Skin of body (tissue), 2 donors: ENCODE measurements around the gene STAB1. TPM values are rescaled to one million over a fixed set of nuclear protein-coding genes. Genes with fewer than 3 reads are reported as not detected.

Experiments
- DNase-seq: peaks from one replicate; lab custom pipeline; 2025; lab: John Stamatoyannopoulos, UW
- total RNA-seq: library from RNA; depleted of rRNA; stranded (reverse); fragments of >200 nt; gene quantifications from one replicate; pipeline ENCODE4 v1.2.3, GENCODE V29; 2014

The STAB1 gene
- total RNA-seq, 1 donor from 2014 or later, result 42.4 TPM

GRCh38 chr3:52532838-52533622, 37.9 kb downstream of the STAB1 start:
- DNase-seq, result no peak

GRCh38 chr3:52533623-52534280, 38.6 kb downstream of the STAB1 start, which contains the start of gene NT5DC2:
Gene NT5DC2 (minus strand): TSS chr3:52533857. CDS start chr3:52533737, 120 bp downstream.
- DNase-seq, result peak; percentile 51

- DNase-seq, result no peak
Measured at GRCh38 chr3:52534281-52535183, 39.4 kb downstream of the STAB1 start.

- DNase-seq, result no peak
Measured at GRCh38 chr3:52535411-52536111, 40.4 kb downstream of the STAB1 start.

GRCh38 chr3:52536112-52536368, 40.9 kb downstream of the STAB1 start:
- no peak for DNase-seq

- peak; percentile 97 for DNase-seq
Measured at GRCh38 chr3:52536369-52537164, 41.4 kb downstream of the STAB1 start, which contains the start of gene UQCC5. Gene UQCC5 (plus strand): TSS chr3:52536605. CDS start chr3:52536756, 151 bp downstream.

- no peak for DNase-seq
Measured at GRCh38 chr3:52537165-52537620, 42.1 kb downstream of the STAB1 start.

GRCh38 chr3:52537726-52538421, 42.7 kb downstream of the STAB1 start:
- no peak for DNase-seq

GRCh38 chr3:52539010-52539653, 44.0 kb downstream of the STAB1 start:
- DNase-seq, result no peak

GRCh38 chr3:52541050-52541449, 45.9 kb downstream of the STAB1 start:
- no peak for DNase-seq

GRCh38 chr3:52544937-52545336, 49.8 kb downstream of the STAB1 start:
- no peak for DNase-seq

GRCh38 chr3:52546111-52546901, 51.2 kb downstream of the STAB1 start:
- DNase-seq, result no peak

- DNase-seq, result no peak
Measured at GRCh38 chr3:52547143-52547542, 52.0 kb downstream of the STAB1 start.

GRCh38 chr3:52551118-52551517, 56.0 kb downstream of the STAB1 start:
- no peak for DNase-seq

- DNase-seq, result no peak
Measured at GRCh38 chr3:52552089-52552488, 57.0 kb downstream of the STAB1 start.

GRCh38 chr3:52554026-52554755, 59.1 kb downstream of the STAB1 start:
- no peak for DNase-seq

GRCh38 chr3:52555056-52555455, 59.9 kb downstream of the STAB1 start:
- no peak for DNase-seq
